SJSA1 (cell line): ENCODE measurements around the gene ATP2A3. TPM values are rescaled to one million over a fixed set of nuclear protein-coding genes. Genes with fewer than 3 reads are reported as not detected.

Experiments
- DNase-seq, 2 experiments: peaks; one replicate each; pipeline ENCODE4 v3.0.0-alpha.2; 2015 to 2020; ENCODE audit warnings: low spot score in 2 of 2, low read depth in 1 of 2
- H3K27ac ChIP-seq: fragments of 250-450 bp; sonication (Bioruptor Pico); 2 replicates; pipeline ENCODE4 v1.5.1; 2020; ENCODE audit warnings: mild to moderate bottlenecking, moderate library complexity
- H3K27me3 ChIP-seq: fragments of 250-450 bp; sonication (Bioruptor Pico); replicated peaks from 2 replicates; pipeline ENCODE4 v1.5.1; 2020; ENCODE audit warnings: mild to moderate bottlenecking, moderate library complexity
- H3K36me3 ChIP-seq: fragments of 250-450 bp; sonication (Bioruptor Pico); 2 replicates; pipeline ENCODE4 v1.5.1; 2020; ENCODE audit warnings: mild to moderate bottlenecking
- H3K4me1 ChIP-seq: fragments of 250-450 bp; sonication (Bioruptor Pico); replicated peaks from 2 replicates; pipeline ENCODE4 v1.6.1; 2021; ENCODE audit warnings: mild to moderate bottlenecking
- H3K4me3 ChIP-seq: fragments of 250-450 bp; sonication (Bioruptor Pico); 2 replicates; pipeline ENCODE4 v1.5.1; 2020; ENCODE audit warnings: mild to moderate bottlenecking
- H3K9me3 ChIP-seq: fragments of 250-450 bp; sonication (Bioruptor Pico); replicated peaks from 2 replicates; pipeline ENCODE4 v1.5.1; 2020; ENCODE audit warnings: mild to moderate bottlenecking
- total RNA-seq: library from RNA; depleted of rRNA; stranded (reverse); fragments of >200 nt; shearing (Covaris generic); gene quantifications from 2 replicates; pipeline ENCODE4 v1.2.3, GENCODE V29; 2014

Gene ATP2A3
- total RNA-seq, 1 experiment from 2014 or later, result 0.89 TPM

GRCh38 chr17:3929181-3929580 is 35.1 kb downstream of the ATP2A3 start:
- Histone ChIP-seq H3K4me3 (no peak overlapping the region), H3K4me1 (no peaks in the 10 kb centered on the region), H3K27me3 (no peaks in the 10 kb centered on the region), H3K9me3 (no peaks in the 10 kb centered on the region), H3K36me3 (no peaks in the 10 kb centered on the region), H3K27ac (no peak overlapping the region)
- no peak for DNase-seq

GRCh38 chr17:3928406-3928805 is 35.8 kb downstream of the ATP2A3 start:
- Histone ChIP-seq H3K36me3 (no peaks in the 10 kb centered on the region), H3K4me3 (no peak overlapping the region), H3K27ac (no peak overlapping the region), H3K27me3 (no peaks in the 10 kb centered on the region), H3K9me3 (no peaks in the 10 kb centered on the region), H3K4me1 (no peaks in the 10 kb centered on the region)
- DNase-seq, result no peak

- Histone ChIP-seq H3K27ac (no peak overlapping the region), H3K36me3 (no peaks in the 10 kb centered on the region)
- no peak for DNase-seq
Measured at GRCh38 chr17:3927628-3928340, 36.5 kb downstream of the ATP2A3 start.

GRCh38 chr17:3926860-3927627 is 37.2 kb downstream of the ATP2A3 start:
- Histone ChIP-seq H3K27me3 (no peaks in the 10 kb centered on the region), H3K4me1 (no peaks in the 10 kb centered on the region), H3K9me3 (no peaks in the 10 kb centered on the region), H3K27ac (no peak overlapping the region), H3K36me3 (no peaks in the 10 kb centered on the region), H3K4me3 (no peak overlapping the region)
- DNase-seq, result no peak

More at GRCh38 chr17:3927628-3928340, 36.5 kb downstream of the ATP2A3 start:
- no peak overlapping the region for H3K4me3 ChIP-seq
- H3K9me3 ChIP-seq, result no peaks in the 10 kb centered on the region
- H3K27me3 ChIP-seq, result no peaks in the 10 kb centered on the region
- no peaks in the 10 kb centered on the region for H3K4me1 ChIP-seq

GRCh38 chr17:3925684-3926485 is 38.4 kb downstream of the ATP2A3 start:
- H3K27me3 ChIP-seq, result no peaks in the 10 kb centered on the region
- H3K36me3 ChIP-seq, result no peaks in the 10 kb centered on the region
- H3K4me1 ChIP-seq, result no peaks in the 10 kb centered on the region
- H3K27ac ChIP-seq, result no peak overlapping the region
- DNase-seq, result no peak
- H3K4me3 ChIP-seq, result no peak overlapping the region
- H3K9me3 ChIP-seq, result no peaks in the 10 kb centered on the region

- Histone ChIP-seq H3K9me3 (no peaks in the 10 kb centered on the region), H3K4me1 (no peaks in the 10 kb centered on the region), H3K27me3 (no peaks in the 10 kb centered on the region), H3K36me3 (no peaks in the 10 kb centered on the region), H3K27ac (no peak overlapping the region), H3K4me3 (no peak overlapping the region)
- DNase-seq, result no peak
Measured at GRCh38 chr17:3924512-3925350, 39.5 kb downstream of the ATP2A3 start.

GRCh38 chr17:3923466-3924190 is 40.6 kb downstream of the ATP2A3 start:
- no peak overlapping the region for H3K4me3 ChIP-seq
- no peak overlapping the region for H3K27ac ChIP-seq
- H3K27me3 ChIP-seq, result no peaks in the 10 kb centered on the region
- no peak for DNase-seq
- H3K36me3 ChIP-seq, result no peaks in the 10 kb centered on the region
- no peaks in the 10 kb centered on the region for H3K4me1 ChIP-seq
- H3K9me3 ChIP-seq, result no peaks in the 10 kb centered on the region

- Histone ChIP-seq H3K4me1 (no peaks in the 10 kb centered on the region), H3K27ac (no peak overlapping the region), H3K4me3 (no peak overlapping the region), H3K36me3 (no peaks in the 10 kb centered on the region), H3K27me3 (no peaks in the 10 kb centered on the region), H3K9me3 (no peaks in the 10 kb centered on the region)
- no peak for DNase-seq
Measured at GRCh38 chr17:3922765-3923164, 41.5 kb downstream of the ATP2A3 start.

- peaks cover 10% of the 10 kb centered on the region for H3K4me1 ChIP-seq
- H3K27me3 ChIP-seq, result no peaks in the 10 kb centered on the region
- no peaks in the 10 kb centered on the region for H3K9me3 ChIP-seq
- DNase-seq, result no peak
- no peak overlapping the region for H3K4me3 ChIP-seq
- no peaks in the 10 kb centered on the region for H3K36me3 ChIP-seq
- no peak overlapping the region for H3K27ac ChIP-seq
Measured at GRCh38 chr17:3921502-3922319, 42.5 kb downstream of the ATP2A3 start.

- Histone ChIP-seq H3K9me3 (no peaks in the 10 kb centered on the region), H3K27ac (no peak overlapping the region), H3K36me3 (no peaks in the 10 kb centered on the region), H3K4me1 (peaks cover 17% of the 10 kb centered on the region), H3K27me3 (no peaks in the 10 kb centered on the region), H3K4me3 (no peak overlapping the region)
- no peak for DNase-seq
Measured at GRCh38 chr17:3921006-3921405, 43.2 kb downstream of the ATP2A3 start.

- DNase-seq, result no peak
- no peak overlapping the region for H3K4me3 ChIP-seq
- H3K27me3 ChIP-seq, result no peaks in the 10 kb centered on the region
- H3K4me1 ChIP-seq, result peaks cover 36% of the 10 kb centered on the region
- 0 out of 2 replicates have a peak, but pooled peaks cover 2% of the 10 kb centered on the region for H3K36me3 ChIP-seq
- no peaks in the 10 kb centered on the region for H3K9me3 ChIP-seq
- no peak overlapping the region for H3K27ac ChIP-seq
Measured at GRCh38 chr17:3919123-3919624, 45.1 kb downstream of the ATP2A3 start.
